ENCODE data around the gene DCXR.

The DCXR gene

GRCh38 chr17:82072827-82073226, 35.3 kb upstream of the DCXR start:
- no peak for DNase-seq

GRCh38 chr17:82070611-82071010, 33.1 kb upstream of the DCXR start:
- no peak for DNase-seq

GRCh38 chr17:82065638-82066303, 28.3 kb upstream of the DCXR start, which contains the start of gene DUS1L:
TSS of gene DUS1L (minus strand) at chr17:82065804. CDS start at chr17:82065059, 745 bp downstream.
- DNase-seq, result peak; percentile 77 to 93 (median 88)

- DNase-seq, result peak; percentile 35 to 72 (median 56)
These were observed 27.7 kb upstream of the DCXR start for GRCh38 chr17:82065193-82065637.

GRCh38 chr17:82064433-82065192, 27.1 kb upstream of the DCXR start:
- no peak for DNase-seq

GRCh38 chr17:82063424-82064415, 26.2 kb upstream of the DCXR start:
- DNase-seq, result no peak

- no peak for DNase-seq
These were observed 25.5 kb upstream of the DCXR start for GRCh38 chr17:82062984-82063368.

GRCh38 chr17:82062076-82062983, 24.8 kb upstream of the DCXR start:
- peak in 1 of 4 experiments; percentile 31 for DNase-seq

GRCh38 chr17:82061047-82061925, 23.8 kb upstream of the DCXR start:
- DNase-seq, result no peak

GRCh38 chr17:82060614-82061013, 23.1 kb upstream of the DCXR start:
- DNase-seq, result no peak

GRCh38 chr17:82060001-82060380, 22.5 kb upstream of the DCXR start:
- DNase-seq, result no peak

GRCh38 chr17:82059272-82060000, 21.9 kb upstream of the DCXR start:
- DNase-seq, result no peak

- no peak for DNase-seq
These were observed 21.4 kb upstream of the DCXR start for GRCh38 chr17:82058855-82059249.

GRCh38 chr17:82058230-82058854, 20.8 kb upstream of the DCXR start:
- DNase-seq, result no peak

- no peak for DNase-seq
These were observed 19.5 kb upstream of the DCXR start for GRCh38 chr17:82056729-82057621.

GRCh38 chr17:82055965-82056728, 18.6 kb upstream of the DCXR start:
- DNase-seq, result no peak
